Keratinocyte (primary cell): ENCODE results near the gene PRELP. TPM values are rescaled to one million over a fixed set of nuclear protein-coding genes. Genes with fewer than 3 reads are reported as not detected.

Experiments
- DNase-seq: peaks from one replicate; pipeline ENCODE4 v3.0.0-alpha.2; 2011; ENCODE audit warnings: low read depth, missing footprints, low spot score
- FAIRE-seq: peaks from 2 replicates; lab custom pipeline; 2011; peaks lifted over from hg19 to GRCh38; lab: Jason Lieb, UNC
- H2AFZ ChIP-seq: 2 replicates; pipeline ENCODE4 v1.6.0; 2012; ENCODE audit warnings: low read length, control low read depth, inconsistent platforms; ENCODE audit not compliant: control insufficient read depth
- H3K27ac ChIP-seq: 2 replicates; pipeline ENCODE4 v1.5.1; 2011; ENCODE audit warnings: low read length; ENCODE audit not compliant: control insufficient read depth, insufficient read depth
- H3K27me3 ChIP-seq: 3 replicates; pipeline ENCODE4 v1.6.0; 2011; ENCODE audit warnings: low read length; ENCODE audit not compliant: control insufficient read depth, insufficient read depth; ENCODE audit errors: extremely low read depth
- H3K36me3 ChIP-seq, 2 experiments: 2 replicates in 1 of 2; 3 replicates in 1 of 2; pipeline ENCODE4 v1.5.1; 2011; ENCODE audit warnings: low read length in 2 of 2, mild to moderate bottlenecking in 1 of 2; ENCODE audit not compliant: control insufficient read depth in 2 of 2, insufficient read depth in 2 of 2; ENCODE audit errors: extremely low read depth in 1 of 2
- H3K4me1 ChIP-seq: 3 replicates; pipeline ENCODE4 v1.5.1; 2011; ENCODE audit warnings: low read length; ENCODE audit not compliant: control insufficient read depth, insufficient read depth; ENCODE audit errors: extremely low read depth
- H3K4me2 ChIP-seq: 3 replicates; pipeline ENCODE4 v1.6.0; 2011; ENCODE audit warnings: low read depth, low read length; ENCODE audit not compliant: control insufficient read depth, insufficient read depth; ENCODE audit errors: extremely low read depth
- H3K4me3 ChIP-seq, 3 experiments: fragments of 200-600 bp in 1 of 3; sonication (generic) in 1 of 3; 2 replicates in 2 of 3; 3 replicates in 1 of 3; pipeline ENCODE4 v1.5.1; 2011 to 2016; ENCODE audit warnings: low read length in 3 of 3, mild to moderate bottlenecking in 3 of 3, control low read depth in 2 of 3, inconsistent platforms in 1 of 3, low read depth in 1 of 3, mixed read lengths in 1 of 3, mixed run types in 1 of 3, moderate library complexity in 1 of 3; ENCODE audit not compliant: control insufficient read depth in 2 of 3, insufficient read depth in 2 of 3; ENCODE audit errors: extremely low read depth in 1 of 3
- H3K79me2 ChIP-seq: 2 replicates; pipeline ENCODE4 v1.6.0; 2012; ENCODE audit warnings: low read length; ENCODE audit not compliant: control insufficient read depth, insufficient read depth
- H3K9ac ChIP-seq: 3 replicates; pipeline ENCODE4 v1.6.0; 2011; ENCODE audit warnings: low read length; ENCODE audit not compliant: control insufficient read depth, insufficient read depth; ENCODE audit errors: extremely low read depth
- H3K9me1 ChIP-seq: 3 replicates; pipeline ENCODE4 v1.6.0; 2011; ENCODE audit warnings: low read length; ENCODE audit not compliant: control insufficient read depth, insufficient read depth; ENCODE audit errors: extremely low read depth
- H3K9me3 ChIP-seq: 2 replicates; pipeline ENCODE4 v1.5.1; 2012; ENCODE audit warnings: low read depth, low read length; ENCODE audit not compliant: control insufficient read depth
- H4K20me1 ChIP-seq: 3 replicates; pipeline ENCODE4 v1.6.0; 2011; ENCODE audit warnings: low read length; ENCODE audit not compliant: control insufficient read depth, insufficient read depth; ENCODE audit errors: extremely low read depth
- EZH2 ChIP-seq: IDR thresholded peaks from one replicate; pipeline ENCODE4 v1.6.1; 2012; ENCODE audit warnings: inconsistent platforms, mild to moderate bottlenecking, low read length, moderate library complexity
- dilution Hi-C: fragments of 300-500 bp; cut with MboI; formaldehyde crosslinking; loops from one replicate; pipeline ENCODE4 v1.7.0; 2020; ENCODE audit warnings: low sequenced_read_pairs; ENCODE audit not compliant: extremely low pct_ligation_motif_present
- polyA plus RNA-seq, 5 experiments: library from polyadenylated mRNA; depleted of rRNA in 3 of 5; stranded (reverse) in 3 of 5; stranded (forward) in 1 of 5; unstranded in 1 of 5; fragments of >200 nt; gene quantifications; 1 replicate in 1 of 5; 2 replicates in 3 of 5; 3 replicates in 1 of 5; pipeline versions ENCODE4 v1.2.1 to v1.2.3, GENCODE V29; 2011 to 2012; ENCODE audit warnings: missing spikeins in 2 of 5, low read depth in 1 of 5, low replicate concordance in 1 of 5
- TF ChIP-seq, protein P1 (sequence below), 3 experiments: IDR thresholded peaks in 1 of 3; conservative IDR thresholded peaks in 1 of 3; optimal IDR thresholded peaks in 1 of 3; 2 replicates in 2 of 3; 3 replicates in 1 of 3; pipeline versions ENCODE3 to v1.5.1; 2011; ENCODE audit warnings: low read length in 3 of 3, mild to moderate bottlenecking in 3 of 3, moderate library complexity in 2 of 3, control low read depth in 1 of 3, inconsistent platforms in 1 of 3; ENCODE audit not compliant: insufficient read depth in 2 of 3; ENCODE audit errors: extremely low read depth in 1 of 3

PRELP gene
- polyA plus RNA-seq, 1 donor (not counting 4 experiments of a cell fraction or from before 2014, with no cell fraction given) = 0.01 TPM

GRCh38 chr1:203426870-203427269, 48.7 kb upstream of the PRELP start:
- Histone ChIP-seq H3K27me3 (peaks cover 22% of the 10 kb centered on the region), H3K79me2 (no peaks in the 10 kb centered on the region), H3K4me3 (no peak overlapping the region), H4K20me1 (no peaks in the 10 kb centered on the region), H3K9ac (no peak overlapping the region), H3K4me1 (no peaks in the 10 kb centered on the region), H3K4me2 (no peak overlapping the region), H3K27ac (no peak overlapping the region), H3K9me3 (no peaks in the 10 kb centered on the region), H3K9me1 (no peaks in the 10 kb centered on the region), H2AFZ (no peak overlapping the region), H3K36me3 (no peaks in the 10 kb centered on the region)
- DNase-seq = no peak
- dilution Hi-C loops = no loop called here
- TF ChIP-seq, protein P1, sequence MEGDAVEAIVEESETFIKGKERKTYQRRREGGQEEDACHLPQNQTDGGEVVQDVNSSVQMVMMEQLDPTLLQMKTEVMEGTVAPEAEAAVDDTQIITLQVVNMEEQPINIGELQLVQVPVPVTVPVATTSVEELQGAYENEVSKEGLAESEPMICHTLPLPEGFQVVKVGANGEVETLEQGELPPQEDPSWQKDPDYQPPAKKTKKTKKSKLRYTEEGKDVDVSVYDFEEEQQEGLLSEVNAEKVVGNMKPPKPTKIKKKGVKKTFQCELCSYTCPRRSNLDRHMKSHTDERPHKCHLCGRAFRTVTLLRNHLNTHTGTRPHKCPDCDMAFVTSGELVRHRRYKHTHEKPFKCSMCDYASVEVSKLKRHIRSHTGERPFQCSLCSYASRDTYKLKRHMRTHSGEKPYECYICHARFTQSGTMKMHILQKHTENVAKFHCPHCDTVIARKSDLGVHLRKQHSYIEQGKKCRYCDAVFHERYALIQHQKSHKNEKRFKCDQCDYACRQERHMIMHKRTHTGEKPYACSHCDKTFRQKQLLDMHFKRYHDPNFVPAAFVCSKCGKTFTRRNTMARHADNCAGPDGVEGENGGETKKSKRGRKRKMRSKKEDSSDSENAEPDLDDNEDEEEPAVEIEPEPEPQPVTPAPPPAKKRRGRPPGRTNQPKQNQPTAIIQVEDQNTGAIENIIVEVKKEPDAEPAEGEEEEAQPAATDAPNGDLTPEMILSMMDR (optimal IDR thresholded peaks at IDR 0.05 in 1 of 3, IDR thresholded peaks at IDR 0.05 in 1 of 3, conservative IDR thresholded peaks at IDR 0.05 in 1 of 3; ENCODE audit: extremely low read depth in 1 of 3, insufficient read depth in 2 of 3, low read length in 3 of 3) = no peak
- TF ChIP-seq EZH2 = no peak
- FAIRE-seq = no peak

- DNase-seq (no peak), FAIRE-seq (no peak)
- H3K79me2 ChIP-seq = no peaks in the 10 kb centered on the region
- H3K36me3 ChIP-seq = no peaks in the 10 kb centered on the region
- no peaks in the 10 kb centered on the region for H3K4me1 ChIP-seq
- no peak overlapping the region for H2AFZ ChIP-seq
- H3K4me2 ChIP-seq = no peak overlapping the region
- no peaks in the 10 kb centered on the region for H3K9me1 ChIP-seq
- H3K4me3 ChIP-seq = no peak overlapping the region
- no peaks in the 10 kb centered on the region for H3K9me3 ChIP-seq
- no peak overlapping the region for H3K9ac ChIP-seq
- TF ChIP-seq EZH2 = no peak
- TF ChIP-seq, protein P1 (optimal IDR thresholded peaks at IDR 0.05 in 1 of 3, IDR thresholded peaks at IDR 0.05 in 1 of 3, conservative IDR thresholded peaks at IDR 0.05 in 1 of 3; ENCODE audit: extremely low read depth in 1 of 3, insufficient read depth in 2 of 3, low read length in 3 of 3) = no peak
- H3K27me3 ChIP-seq = peaks cover 22% of the 10 kb centered on the region
- dilution Hi-C loops = no loop called here
- H3K27ac ChIP-seq = no peak overlapping the region
- no peaks in the 10 kb centered on the region for H4K20me1 ChIP-seq
Measured at GRCh38 chr1:203427451-203427850, 48.2 kb upstream of the PRELP start.
